Upper lobe of left lung (tissue), 4 donors: ENCODE results near the gene PHF1.

Experiments
- EP300 ChIP-seq, 4 donors: sonication (generic); formaldehyde crosslinking; IDR thresholded peaks; one replicate each; pipeline ENCODE4 v1.5.1; 2017; ENCODE audit warnings: antibody characterized with exemption in 4 of 4, control low read depth in 2 of 4
- POLR2A ChIP-seq, 4 donors: fragments of 450-650 bp; IDR thresholded peaks; one replicate each; pipeline ENCODE4 v1.5.1; 2016 to 2017; ENCODE audit warnings: antibody characterized with exemption in 4 of 4, mild to moderate bottlenecking in 2 of 4
- POLR2AphosphoS5 ChIP-seq, 2 donors: sonication (generic); formaldehyde crosslinking; IDR thresholded peaks; one replicate each; pipeline ENCODE4 v1.5.1; 2017; ENCODE audit warnings: antibody characterized with exemption in 2 of 2
- TF ChIP-seq, protein P1 (sequence below), 6 experiments: fragments of 450-650 bp in 4 of 6; fragments of 200-600 bp in 2 of 6; sonication (generic) in 2 of 6; IDR thresholded peaks; one replicate each; pipeline ENCODE4 v1.5.1; 2016 to 2019; ENCODE audit warnings: antibody characterized with exemption in 6 of 6

DNA sequence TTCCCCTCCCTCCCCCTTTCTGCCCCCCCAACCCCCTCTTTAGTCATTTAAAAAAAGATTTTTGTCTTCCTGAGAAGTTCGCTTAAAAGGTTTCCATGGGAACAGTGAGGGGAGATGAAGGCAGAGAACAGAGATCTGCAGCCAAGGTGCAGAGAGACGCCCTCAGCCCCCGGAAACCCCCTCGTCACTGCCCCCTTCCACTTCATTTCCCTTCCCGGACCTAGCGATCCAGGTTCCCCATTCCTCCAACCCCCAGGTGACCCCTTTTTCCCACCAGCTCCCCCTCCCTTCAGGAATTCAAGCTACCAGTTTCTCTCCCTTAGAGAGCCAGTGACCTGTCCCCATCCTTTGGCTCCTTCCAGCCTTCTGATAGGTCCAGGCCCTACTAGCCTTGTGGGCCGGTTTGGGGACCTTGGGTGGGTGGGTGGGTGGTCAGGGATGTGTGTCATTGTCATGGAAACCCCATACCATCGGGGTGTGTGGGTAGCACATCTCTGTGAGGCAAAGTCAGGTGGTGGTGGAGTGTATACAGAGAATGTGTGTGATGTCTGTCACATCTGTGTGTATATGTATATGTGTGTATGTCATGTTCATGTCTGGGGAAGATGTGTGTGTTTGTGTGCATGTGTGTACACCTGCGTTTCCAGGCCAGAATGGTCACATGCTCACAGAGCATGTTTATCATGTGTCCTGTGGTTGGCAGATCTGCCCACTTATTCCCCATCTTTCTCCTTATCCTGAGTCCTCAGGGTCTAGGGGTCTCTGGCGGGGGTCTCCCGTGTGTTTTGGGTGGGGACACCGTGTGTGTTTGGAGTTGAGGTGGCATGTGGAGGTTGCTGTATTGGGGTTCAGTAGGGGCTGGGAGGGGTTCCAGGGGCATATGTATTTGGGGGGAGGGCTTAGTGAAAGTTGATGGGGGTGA lies 16.0 kb downstream of the PHF1 start:
- TF ChIP-seq, protein P1, sequence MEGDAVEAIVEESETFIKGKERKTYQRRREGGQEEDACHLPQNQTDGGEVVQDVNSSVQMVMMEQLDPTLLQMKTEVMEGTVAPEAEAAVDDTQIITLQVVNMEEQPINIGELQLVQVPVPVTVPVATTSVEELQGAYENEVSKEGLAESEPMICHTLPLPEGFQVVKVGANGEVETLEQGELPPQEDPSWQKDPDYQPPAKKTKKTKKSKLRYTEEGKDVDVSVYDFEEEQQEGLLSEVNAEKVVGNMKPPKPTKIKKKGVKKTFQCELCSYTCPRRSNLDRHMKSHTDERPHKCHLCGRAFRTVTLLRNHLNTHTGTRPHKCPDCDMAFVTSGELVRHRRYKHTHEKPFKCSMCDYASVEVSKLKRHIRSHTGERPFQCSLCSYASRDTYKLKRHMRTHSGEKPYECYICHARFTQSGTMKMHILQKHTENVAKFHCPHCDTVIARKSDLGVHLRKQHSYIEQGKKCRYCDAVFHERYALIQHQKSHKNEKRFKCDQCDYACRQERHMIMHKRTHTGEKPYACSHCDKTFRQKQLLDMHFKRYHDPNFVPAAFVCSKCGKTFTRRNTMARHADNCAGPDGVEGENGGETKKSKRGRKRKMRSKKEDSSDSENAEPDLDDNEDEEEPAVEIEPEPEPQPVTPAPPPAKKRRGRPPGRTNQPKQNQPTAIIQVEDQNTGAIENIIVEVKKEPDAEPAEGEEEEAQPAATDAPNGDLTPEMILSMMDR (IDR thresholded peaks at IDR 0.05): no peak
- TF ChIP-seq EP300 (IDR thresholded peaks at IDR 0.05): no peak
- TF ChIP-seq POLR2A (IDR thresholded peaks at IDR 0.05): no peak
- no peak for TF ChIP-seq POLR2AphosphoS5 (IDR thresholded peaks at IDR 0.05)
